HepG2 (cell line): ENCODE measurements around the gene ZNF26. TPM values are rescaled to one million over a fixed set of nuclear protein-coding genes. Genes with fewer than 3 reads are reported as not detected.
A peak's percentile ranks its signal among the peaks of the same experiment; 100 is the strongest.

Experiments
- ATAD3A ChIP-seq: sonication (generic); formaldehyde crosslinking; IDR thresholded peaks from 2 replicates; pipeline ENCODE4 v1.4.0; 2020; ENCODE audit warnings: missing genetic modification reagents
- CEBPG ChIP-seq: IDR thresholded peaks from 2 replicates; pipeline ENCODE4 v1.6.1; 2016
- DMTF1 ChIP-seq: sonication (generic); formaldehyde crosslinking; IDR thresholded peaks from 2 replicates; pipeline ENCODE4 v1.4.0; 2020; ENCODE audit warnings: mild to moderate bottlenecking, missing genetic modification reagents
- GLI4 ChIP-seq: sonication (generic); formaldehyde crosslinking; IDR thresholded peaks from 2 replicates; pipeline ENCODE4 v1.5.1; 2020; ENCODE audit warnings: missing genetic modification reagents, mild to moderate bottlenecking, moderate library complexity, borderline replicate concordance
- HNRNPUL1 ChIP-seq: fragments of 200-400 bp; formaldehyde crosslinking; IDR thresholded peaks from 2 replicates; pipeline ENCODE4 v1.6.1; 2017; ENCODE audit warnings: low read depth, mild to moderate bottlenecking, low read length, moderate library complexity
- HOMEZ ChIP-seq: IDR thresholded peaks from 2 replicates; pipeline ENCODE4 v1.6.1; 2016; ENCODE audit warnings: low read depth
- HOXA3 ChIP-seq: sonication (generic); formaldehyde crosslinking; IDR thresholded peaks from 2 replicates; pipeline ENCODE4 v1.5.0; 2020; ENCODE audit warnings: missing genetic modification reagents
- HOXD1 ChIP-seq: sonication (generic); formaldehyde crosslinking; IDR thresholded peaks from 2 replicates; pipeline ENCODE4 v1.5.0; 2020; ENCODE audit warnings: missing genetic modification reagents
- IRX3 ChIP-seq: sonication (generic); formaldehyde crosslinking; IDR thresholded peaks from 2 replicates; pipeline ENCODE4 v1.8.1; 2023; ENCODE audit warnings: mild to moderate bottlenecking, low read depth, missing genetic modification reagents, borderline replicate concordance
- KDM5A ChIP-seq: fragments of 200-600 bp; sonication (generic); IDR thresholded peaks from 2 replicates; pipeline ENCODE4 v1.7.0; 2018; ENCODE audit warnings: antibody characterized with exemption, mild to moderate bottlenecking, low read length, borderline replicate concordance
- MEIS2 ChIP-seq: sonication (generic); formaldehyde crosslinking; IDR thresholded peaks from 2 replicates; pipeline ENCODE4 v1.9.0; 2021; ENCODE audit warnings: mild to moderate bottlenecking, missing genetic modification reagents
- MIXL1 ChIP-seq: IDR thresholded peaks from 2 replicates; pipeline ENCODE4 v1.6.1; 2016
- MNT ChIP-seq: fragments of 450-650 bp; IDR thresholded peaks from 2 replicates; pipeline ENCODE4 v1.6.1; 2016
- NR3C1 ChIP-seq: sonication (generic); formaldehyde crosslinking; IDR thresholded peaks from 2 replicates; pipeline ENCODE4 v1.4.0; 2020; ENCODE audit warnings: missing genetic modification reagents
- PPARG ChIP-seq: conservative IDR thresholded peaks from 2 replicates; pipeline ENCODE4 v1.6.1; 2016; ENCODE audit warnings: missing biosample characterization, missing genetic modification reagents
- RXRB ChIP-seq: IDR thresholded peaks from 2 replicates; pipeline ENCODE4 v1.6.1; 2016; ENCODE audit warnings: borderline replicate concordance, missing genetic modification reagents, missing compliant biosample characterization
- SALL2 ChIP-seq: sonication (generic); formaldehyde crosslinking; IDR thresholded peaks from 2 replicates; pipeline ENCODE4 v1.8.1; 2023; ENCODE audit warnings: mild to moderate bottlenecking, missing genetic modification reagents, inconsistent platforms
- SOX13 ChIP-seq, 3 experiments: fragments of 450-650 bp in 1 of 3; sonication (generic) in 1 of 3; formaldehyde crosslinking in 1 of 3; IDR thresholded peaks in 2 of 3; conservative IDR thresholded peaks in 1 of 3; 2 replicates each; pipeline versions ENCODE4 v1.5.0 to v1.6.1; 2016 to 2020; ENCODE audit warnings: antibody characterized with exemption in 1 of 3, mild to moderate bottlenecking in 1 of 3, missing compliant biosample characterization in 1 of 3, missing genetic modification reagents in 1 of 3, moderate library complexity in 1 of 3
- STAG1 ChIP-seq: sonication (generic); formaldehyde crosslinking; IDR thresholded peaks from 2 replicates; pipeline ENCODE4 v1.4.0; 2020; ENCODE audit warnings: missing genetic modification reagents
- TRIM24 ChIP-seq: sonication (generic); formaldehyde crosslinking; IDR thresholded peaks from 2 replicates; pipeline ENCODE4 v1.8.0; 2022; ENCODE audit warnings: mild to moderate bottlenecking, missing genetic modification reagents
- YEATS4 ChIP-seq: sonication (generic); formaldehyde crosslinking; IDR thresholded peaks from 2 replicates; pipeline ENCODE4 v1.4.0; 2020; ENCODE audit warnings: missing genetic modification reagents, borderline replicate concordance
- ZBTB7A ChIP-seq: sonication (generic); formaldehyde crosslinking; IDR thresholded peaks from 2 replicates; pipeline ENCODE4 v1.8.0; 2022; ENCODE audit warnings: mild to moderate bottlenecking, missing genetic modification reagents
- ZNF317 ChIP-seq: sonication (generic); formaldehyde crosslinking; IDR thresholded peaks from 2 replicates; pipeline ENCODE4 v1.5.0; 2020; ENCODE audit warnings: mild to moderate bottlenecking, missing genetic modification reagents
- ZNF431 ChIP-seq: sonication (generic); formaldehyde crosslinking; IDR thresholded peaks from 2 replicates; pipeline ENCODE4 v1.9.0; 2022; ENCODE audit warnings: missing genetic modification reagents, low read depth, mild to moderate bottlenecking, borderline replicate concordance
- ZNF670 ChIP-seq: sonication (generic); formaldehyde crosslinking; IDR thresholded peaks from 2 replicates; pipeline ENCODE4 v1.8.0; 2022; ENCODE audit warnings: mild to moderate bottlenecking, missing genetic modification reagents, borderline replicate concordance
- ZNF780A ChIP-seq: sonication (generic); formaldehyde crosslinking; IDR thresholded peaks from 2 replicates; pipeline ENCODE4 v1.8.0; 2022; ENCODE audit warnings: mild to moderate bottlenecking, missing genetic modification reagents, moderate library complexity
- polyA plus RNA-seq, 8 experiments: library from polyadenylated mRNA; depleted of rRNA in 3 of 8; stranded (reverse) in 7 of 8; unstranded in 1 of 8; fragments of >200 nt; fragmentation: Illumina TruSeq in 4 of 8; extraction: Trizol in 4 of 8; gene quantifications; 2 replicates each; pipeline versions ENCODE4 v1.2.1 to v1.2.3, GENCODE V29; 2011 to 2016; ENCODE audit warnings: low read depth in 4 of 8, missing spikeins in 1 of 8, mixed read lengths in 1 of 8; ENCODE audit not compliant: insufficient read depth in 1 of 8
- total RNA-seq, 5 experiments: library from RNA; depleted of rRNA; stranded (reverse); fragments of >200 nt; fragmentation: Illumina TruSeq; extraction: Trizol; gene quantifications; 2 replicates each; pipeline ENCODE4 v1.2.3, GENCODE V29; 2016; ENCODE audit warnings: low read depth in 1 of 5

Gene ZNF26
- total and polyA plus RNA-seq, 2 of the 13 experiments (the other 11 are each of a cell fraction or from before 2014, with no cell fraction given), result 3.8 to 6.5 TPM

- peak; percentile 43 for TF ChIP-seq YEATS4 (CRISPR knock-in tag)
- no peak for TF ChIP-seq HOMEZ (CRISPR knock-in tag)
- TF ChIP-seq HNRNPUL1, result no peak
- no peak for TF ChIP-seq TRIM24 (CRISPR knock-in tag)
- no peak for TF ChIP-seq STAG1 (CRISPR knock-in tag)
- no peak for TF ChIP-seq RXRB (CRISPR knock-in tag)
- 0 out of 2 replicates have a peak, but pooled peaks have one; percentile 27 for TF ChIP-seq ZNF431 (CRISPR knock-in tag)
- TF ChIP-seq HOXA3 (CRISPR knock-in tag), result peak; percentile 36; the same call in 1 of the 2 replicates
- no peak for TF ChIP-seq PPARG
- no peak for TF ChIP-seq DMTF1 (CRISPR knock-in tag)
- 0 out of 2 replicates have a peak, but pooled peaks have one; percentile 24 for TF ChIP-seq IRX3 (CRISPR knock-in tag)
- TF ChIP-seq MIXL1 (CRISPR knock-in tag), result no peak
- no peak for TF ChIP-seq NR3C1 (CRISPR knock-in tag)
- TF ChIP-seq HOXD1 (CRISPR knock-in tag), result no peak
- no peak for TF ChIP-seq MEIS2 (CRISPR knock-in tag)
- peak; percentile 91 for TF ChIP-seq ZNF670 (CRISPR knock-in tag)
- no peak for TF ChIP-seq KDM5A
- TF ChIP-seq ZNF317 (CRISPR knock-in tag), result no peak
- no peak for TF ChIP-seq MNT
- no peak for TF ChIP-seq ZNF780A (CRISPR knock-in tag)
- no peak for TF ChIP-seq ATAD3A (CRISPR knock-in tag)
- peak; percentile 26; the same call in 1 of the 2 replicates for TF ChIP-seq CEBPG (CRISPR knock-in tag)
- 0 out of 2 replicates have a peak, but pooled peaks have one; percentile 56 for TF ChIP-seq SALL2 (CRISPR knock-in tag)
- TF ChIP-seq ZBTB7A (CRISPR knock-in tag), result no peak
- TF ChIP-seq GLI4, result peak; percentile 62; the same call in 1 of the 2 replicates
- no peak for TF ChIP-seq SOX13 (IDR thresholded peaks at IDR 0.05)
- no peak for TF ChIP-seq SOX13 (CRISPR knock-in tag; conservative IDR thresholded peaks at IDR 0.05 in 1 of 2, IDR thresholded peaks at IDR 0.05 in 1 of 2)
Measured at GRCh38 chr12:132955094-132956010, 30.8 kb upstream of the ZNF26 start (continued).
